ENCODE measurements around the gene OR2J3. TPM values are rescaled to one million over a fixed set of nuclear protein-coding genes. Genes with fewer than 3 reads are reported as not detected.
"Not testable (repeated sequence)": the region's sequence is repeated elsewhere in the genome, so short reads cannot be mapped to it uniquely, and the experiment has no call there.

Gene OR2J3
- total and polyA plus RNA-seq, 2 donors (not counting 1 experiment from before 2014, with no cell fraction given), result not detected

GRCh38 chr6:29112135-29112534, 4.3 kb downstream of the OR2J3 start:
- H3K4me3 ChIP-seq (replicated peaks in 1 of 4; ENCODE audit: control extremely low read depth in 1 of 4, insufficient read depth in 1 of 4, low read depth in 3 of 4, low read length in 4 of 4), result no peak overlapping the region
- no peak overlapping the region for H3K4me2 ChIP-seq (ENCODE audit: extremely low read depth, insufficient read depth, low read length)
- TF ChIP-seq EZH2 (IDR thresholded peaks at IDR 0.05; ENCODE audit: low read length, missing control alignments), result no peak
- no peak for TF ChIP-seq CTCF (conservative IDR thresholded peaks at IDR 0.05 in 1 of 2, IDR thresholded peaks at IDR 0.05 in 1 of 2; ENCODE audit: low read depth in 1 of 2, low read length in 2 of 2)
- H3K36me3 ChIP-seq (ENCODE audit: control insufficient read depth, insufficient read depth, low read length), result no peaks in the 10 kb centered on the region
- DNase-seq (ENCODE audit: low read depth in 2 of 2), result no peak
- no peak overlapping the region for H3K9ac ChIP-seq (ENCODE audit: insufficient read depth, low read length)
- no peaks in the 10 kb centered on the region for H3K27me3 ChIP-seq (ENCODE audit: control insufficient read depth, insufficient read depth, low read length)
- H3K79me2 ChIP-seq (ENCODE audit: control insufficient read depth, insufficient read depth, low read length), result no peaks in the 10 kb centered on the region
- no peak overlapping the region for H3K27ac ChIP-seq (ENCODE audit: insufficient read depth, low read length)
- no peaks in the 10 kb centered on the region for H4K20me1 ChIP-seq (ENCODE audit: control insufficient read depth, extremely low read depth, insufficient read depth, low read length)
- no peaks in the 10 kb centered on the region for H3K9me3 ChIP-seq (ENCODE audit: control insufficient read depth, insufficient read depth, low read depth, low read length)
- H2AFZ ChIP-seq (ENCODE audit: low read length), result no peak overlapping the region
- no peaks in the 10 kb centered on the region for H3K4me1 ChIP-seq (ENCODE audit: control insufficient read depth, extremely low read depth, insufficient read depth, low read length)

DNA sequence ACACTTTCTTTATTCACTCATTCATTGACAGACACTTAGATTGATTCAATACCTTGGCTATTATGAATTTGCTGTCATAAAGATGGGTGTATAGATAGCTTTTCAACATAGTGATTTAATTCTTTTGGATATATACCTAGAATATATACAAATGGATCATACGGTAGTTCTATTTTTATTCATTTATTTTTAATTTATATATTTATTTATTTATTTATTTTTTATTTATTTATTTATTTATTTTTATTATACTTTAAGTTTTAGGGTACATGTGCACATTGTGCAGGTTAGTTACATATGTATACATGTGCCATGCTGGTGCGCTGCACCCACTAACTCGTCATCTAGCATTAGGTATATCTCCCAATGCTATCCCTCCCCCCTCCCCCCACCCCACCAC, 7.1 kb downstream of the OR2J3 start:
- not testable (repeated sequence) for H2AFZ ChIP-seq (ENCODE audit: low read length); H3K36me3 ChIP-seq (ENCODE audit: control insufficient read depth, insufficient read depth, low read length); H3K27me3 ChIP-seq (ENCODE audit: control insufficient read depth, insufficient read depth, low read length); H3K4me2 ChIP-seq (ENCODE audit: extremely low read depth, insufficient read depth, low read length); H3K4me3 ChIP-seq (replicated peaks in 1 of 4; ENCODE audit: control extremely low read depth in 1 of 4, insufficient read depth in 1 of 4, low read depth in 3 of 4, low read length in 4 of 4); H3K79me2 ChIP-seq (ENCODE audit: control insufficient read depth, insufficient read depth, low read length); H3K9me3 ChIP-seq (ENCODE audit: control insufficient read depth, insufficient read depth, low read depth, low read length); DNase-seq (ENCODE audit: low read depth in 2 of 2); H4K20me1 ChIP-seq (ENCODE audit: control insufficient read depth, extremely low read depth, insufficient read depth, low read length); H3K4me1 ChIP-seq (ENCODE audit: control insufficient read depth, extremely low read depth, insufficient read depth, low read length); H3K27ac ChIP-seq (ENCODE audit: insufficient read depth, low read length); H3K9ac ChIP-seq (ENCODE audit: insufficient read depth, low read length)

DNA sequence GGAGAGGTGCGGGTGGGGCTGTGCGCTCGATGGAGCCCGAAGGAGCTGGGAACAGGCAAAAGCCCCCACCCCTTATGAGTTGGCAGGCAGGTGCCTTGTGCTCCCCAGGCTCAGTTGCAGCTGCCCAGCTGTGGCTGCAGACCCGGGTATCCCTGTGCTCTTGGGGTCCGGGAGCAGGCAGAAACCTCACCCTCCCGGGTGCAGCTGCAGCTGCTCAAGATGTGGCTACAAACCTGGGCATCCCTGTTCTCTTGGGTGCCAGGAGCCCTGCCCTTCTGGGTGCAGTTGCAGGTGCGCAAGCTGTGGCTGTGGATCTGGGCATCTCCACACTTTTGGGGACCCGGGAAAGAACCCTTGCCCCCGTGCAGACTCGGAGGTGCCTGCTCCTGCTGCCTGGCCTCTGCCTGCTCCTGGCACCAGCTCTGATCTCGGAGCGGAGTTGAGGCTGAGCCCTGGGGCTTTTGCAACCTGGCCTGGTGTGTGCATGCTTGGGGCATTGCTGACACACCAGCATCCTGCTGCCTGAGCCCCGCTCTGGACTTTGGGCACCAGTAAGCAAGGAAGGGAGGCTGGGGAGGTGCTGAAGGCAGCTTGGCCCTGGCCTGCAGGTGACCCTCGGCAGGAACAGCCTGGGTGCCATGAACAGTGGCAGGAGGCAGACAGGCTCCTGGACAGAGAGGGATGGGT, 21.6 kb downstream of the OR2J3 start:
- no peaks in the 10 kb centered on the region for H4K20me1 ChIP-seq (ENCODE audit: control insufficient read depth, extremely low read depth, insufficient read depth, low read length)
- no peak overlapping the region for H3K9ac ChIP-seq (ENCODE audit: insufficient read depth, low read length)
- H3K79me2 ChIP-seq (ENCODE audit: control insufficient read depth, insufficient read depth, low read length), result no peaks in the 10 kb centered on the region
- no peaks in the 10 kb centered on the region for H3K4me1 ChIP-seq (ENCODE audit: control insufficient read depth, extremely low read depth, insufficient read depth, low read length)
- no peaks in the 10 kb centered on the region for H3K36me3 ChIP-seq (ENCODE audit: control insufficient read depth, insufficient read depth, low read length)
- H2AFZ ChIP-seq (ENCODE audit: low read length), result no peak overlapping the region
- no peak overlapping the region for H3K4me2 ChIP-seq (ENCODE audit: extremely low read depth, insufficient read depth, low read length)
- TF ChIP-seq EZH2 (IDR thresholded peaks at IDR 0.05; ENCODE audit: low read length, missing control alignments) (no peak), CTCF (conservative IDR thresholded peaks at IDR 0.05 in 1 of 2, IDR thresholded peaks at IDR 0.05 in 1 of 2; ENCODE audit: low read depth in 1 of 2, low read length in 2 of 2) (no peak)
- no peak overlapping the region for H3K27ac ChIP-seq (ENCODE audit: insufficient read depth, low read length)
- no peaks in the 10 kb centered on the region for H3K27me3 ChIP-seq (ENCODE audit: control insufficient read depth, insufficient read depth, low read length)
- no peak for DNase-seq (ENCODE audit: low read depth in 2 of 2)
- H3K9me3 ChIP-seq (ENCODE audit: control insufficient read depth, insufficient read depth, low read depth, low read length), result no peaks in the 10 kb centered on the region
- no peak overlapping the region for H3K4me3 ChIP-seq (replicated peaks in 1 of 4; ENCODE audit: control extremely low read depth in 1 of 4, insufficient read depth in 1 of 4, low read depth in 3 of 4, low read length in 4 of 4)

Data from fibroblast of lung (primary cell).